PC-3 (cell line): ENCODE data around the gene RAB44. TPM values are rescaled to one million over a fixed set of nuclear protein-coding genes. Genes with fewer than 3 reads are reported as not detected.

ENCODE experiments used
- ATAC-seq: fragments of 200-7000 bp; cut with Tn5 transposase; 2 replicates; pipeline ENCODE4 v1.9.1; 2020; ENCODE audit warnings: mild to moderate bottlenecking, moderate library complexity
- BruUV-seq: library from RNA; stranded (reverse); fragments of 400-500 nt; replicated peaks from 2 replicates; lab custom pipeline; 2021; lab: Mats Ljungman, UMichigan
- CTCF ChIA-PET: fragments of 300-600 bp; sonication (Branson Sonifier 250); formaldehyde crosslinking; loops from one replicate; lab custom pipeline; 2022; ENCODE audit warnings: antibody characterized with exemption; lab: Charles Lee
- POLR2A ChIA-PET: fragments of 300-600 bp; sonication (Branson Sonifier 250); formaldehyde crosslinking; loops from one replicate; lab custom pipeline; 2022; ENCODE audit warnings: antibody characterized with exemption; ENCODE audit not compliant: unreplicated experiment; lab: Charles Lee
- DNase-seq: peaks from one replicate; pipeline ENCODE4 v3.0.0-alpha.2; 2015
- H2AFZ ChIP-seq: fragments of 300-600 bp; sonication (generic); 2 replicates; pipeline ENCODE4 v1.6.0; 2016; ENCODE audit warnings: antibody characterized with exemption, low read length
- H3F3A ChIP-seq: fragments of 300-600 bp; sonication (generic); one replicate; pipeline ENCODE4 v1.6.0; 2017; ENCODE audit warnings: antibody characterized with exemption, low read length, control low read depth, mild to moderate bottlenecking; ENCODE audit not compliant: unreplicated experiment
- H3K27ac ChIP-seq: fragments of 300-600 bp; sonication (generic); 2 replicates; pipeline ENCODE4 v1.5.1; 2016; ENCODE audit warnings: mild to moderate bottlenecking, low read length
- H3K27me3 ChIP-seq: fragments of 300-600 bp; sonication (generic); 2 replicates; pipeline ENCODE4 v1.6.1; 2016; ENCODE audit warnings: low read length, mixed read lengths
- H3K36me3 ChIP-seq: fragments of 300-600 bp; sonication (generic); 2 replicates; pipeline ENCODE4 v1.6.1; 2016; ENCODE audit warnings: low read depth, mixed run types, low read length, mixed read lengths
- H3K4me1 ChIP-seq: fragments of 300-600 bp; sonication (generic); 2 replicates; pipeline ENCODE4 v1.5.1; 2016; ENCODE audit warnings: low read length; ENCODE audit not compliant: insufficient read depth
- H3K4me2 ChIP-seq: fragments of 300-600 bp; sonication (generic); 2 replicates; pipeline ENCODE4 v1.6.0; 2016; ENCODE audit warnings: low read length
- H3K4me3 ChIP-seq: fragments of 300-600 bp; sonication (generic); 2 replicates; pipeline ENCODE4 v1.5.1; 2016; ENCODE audit warnings: mild to moderate bottlenecking, low read length, mixed read lengths
- H3K79me2 ChIP-seq: fragments of 300-600 bp; sonication (generic); 2 replicates; pipeline ENCODE4 v1.6.1; 2017; ENCODE audit warnings: low read length, mixed read lengths
- H3K9ac ChIP-seq: fragments of 300-600 bp; sonication (generic); 2 replicates; pipeline ENCODE4 v1.6.0; 2016; ENCODE audit warnings: mild to moderate bottlenecking, low read length
- H3K9me2 ChIP-seq: fragments of 300-600 bp; sonication (generic); replicated peaks from 2 replicates; pipeline ENCODE4 v1.6.1; 2016; ENCODE audit warnings: mixed run types, low read length, mixed read lengths
- H3K9me3 ChIP-seq: fragments of 300-600 bp; sonication (generic); 2 replicates; pipeline ENCODE4 v1.6.1; 2016; ENCODE audit warnings: low read length, mixed read lengths
- H4K20me1 ChIP-seq: fragments of 300-600 bp; sonication (generic); 2 replicates; pipeline ENCODE4 v1.6.1; 2016; ENCODE audit warnings: low read length, mixed read lengths
- CTCF ChIP-seq: fragments of 300-600 bp; sonication (generic); conservative IDR thresholded peaks from 2 replicates; pipeline ENCODE4 v1.5.1; 2017; ENCODE audit warnings: antibody characterized with exemption, low read depth, mild to moderate bottlenecking, low read length
- EZH2 ChIP-seq: fragments of 300-600 bp; sonication (generic); IDR thresholded peaks from one replicate; pipeline ENCODE4 v1.6.1; 2017; ENCODE audit warnings: antibody characterized with exemption, mild to moderate bottlenecking, low read length; ENCODE audit not compliant: unreplicated experiment
- EZH2phosphoT487 ChIP-seq: fragments of 300-600 bp; sonication (generic); IDR thresholded peaks from 2 replicates; pipeline ENCODE4 v1.6.1; 2018; ENCODE audit warnings: mild to moderate bottlenecking, antibody characterized with exemption, low read length, borderline replicate concordance
- intact Hi-C: fragments of 100-400 bp; cut with micrococcal nuclease; formaldehyde crosslinking; loops from 2 replicates; pipeline ENCODE4 v1.9.0; 2023
- total RNA-seq: library from RNA; depleted of rRNA; stranded (reverse); fragments of >200 nt; gene quantifications from 2 replicates; pipeline ENCODE4 v1.2.3, GENCODE V29; 2014

Gene RAB44
- total RNA-seq, 1 experiment from 2014 or later = not detected

- Histone ChIP-seq H3K9me3 (no peaks in the 10 kb centered on the region), H3K4me2 (no peak overlapping the region), H3K4me1 (peaks cover 4% of the 10 kb centered on the region; the same call in 1 of the 2 replicates), H2AFZ (no peak overlapping the region), H4K20me1 (no peaks in the 10 kb centered on the region), H3K9ac (no peak overlapping the region), H3K27ac (no peak overlapping the region), H3K79me2 (no peaks in the 10 kb centered on the region), H3F3A (no peaks in the 10 kb centered on the region), H3K36me3 (no peaks in the 10 kb centered on the region), H3K9me2 (no peaks in the 10 kb centered on the region), H3K4me3 (no peak overlapping the region), H3K27me3 (no peaks in the 10 kb centered on the region)
- DNase-seq = no peak
- POLR2A ChIA-PET = no interaction called here
- no TSS peak for BruUV-seq
- intact Hi-C loops = loop anchor here (10.0 kb wide), 1 partner anchor 453 kb away; no protein-coding TSS in a partner anchor
- ATAC-seq = no peak
- TF ChIP-seq CTCF (no peak), EZH2phosphoT487 (no peak), EZH2 (no peak)
- CTCF ChIA-PET = interaction anchor here (0.7 kb wide), 1 partner anchor 257 kb away, joined by 4 read pairs; no protein-coding TSS in a partner anchor
These were observed 64.5 kb downstream of the RAB44 start for GRCh38 chr6:36762123-36762522.

- Histone ChIP-seq H3K9me3 (no peaks in the 10 kb centered on the region), H3K4me3 (no peak overlapping the region), H3K79me2 (no peaks in the 10 kb centered on the region), H3K4me1 (peaks cover 18% of the 10 kb centered on the region), H4K20me1 (no peaks in the 10 kb centered on the region), H3K27me3 (no peaks in the 10 kb centered on the region), H3K4me2 (no peak overlapping the region), H3K27ac (no peak overlapping the region), H3K9ac (no peak overlapping the region), H3K9me2 (no peaks in the 10 kb centered on the region), H3K36me3 (no peaks in the 10 kb centered on the region), H3F3A (peaks cover 4% of the 10 kb centered on the region), H2AFZ (no peak overlapping the region)
- ChIA-PET CTCF (interaction anchor here (1.1 kb wide), 1 partner anchor 17 kb away, joined by 5 read pairs; no protein-coding TSS in a partner anchor), POLR2A (no interaction called here)
- intact Hi-C loops = loop anchor here (10.0 kb wide), 1 partner anchor 450 kb away; no protein-coding TSS in a partner anchor
- no peak for DNase-seq
- BruUV-seq = no TSS peak
- TF ChIP-seq EZH2phosphoT487 (no peak), EZH2 (no peak), CTCF (no peak)
- no peak for ATAC-seq
These were observed 67.6 kb downstream of the RAB44 start for GRCh38 chr6:36765190-36765589.
